Spleen (tissue), 11 donors: Measurements from ENCODE around the gene ERC2. TPM values are rescaled to one million over a fixed set of nuclear protein-coding genes. Genes with fewer than 3 reads are reported as not detected.

ENCODE experiments used
- DNase-seq: peaks from one replicate; pipeline ENCODE4 v3.0.0-alpha.2; 2020
- H3K27ac ChIP-seq, 8 donors: fragments of 200-600 bp; sonication (generic) in 7 of 8; 1 replicate in 4 of 8; 2 replicates in 4 of 8; pipeline versions ENCODE4 v1.5.0 to v1.8.0; 2016 to 2021; ENCODE audit warnings: inconsistent platforms in 4 of 8, mild to moderate bottlenecking in 4 of 8, moderate library complexity in 1 of 8
- H3K27me3 ChIP-seq, 7 donors: fragments of 200-600 bp; sonication (generic) in 6 of 7; replicated peaks in 1 of 7; 1 replicate in 4 of 7; 2 replicates in 3 of 7; pipeline versions ENCODE4 v1.5.0 to v1.8.0; 2016 to 2021; ENCODE audit warnings: inconsistent platforms in 3 of 7, mild to moderate bottlenecking in 1 of 7
- H3K36me3 ChIP-seq, 6 donors: fragments of 200-600 bp; sonication (generic) in 5 of 6; 1 replicate in 4 of 6; 2 replicates in 2 of 6; pipeline versions ENCODE4 v1.5.0 to v1.8.0; 2016 to 2021; ENCODE audit warnings: inconsistent platforms in 2 of 6
- H3K4me1 ChIP-seq, 6 donors: fragments of 200-600 bp; sonication (generic) in 5 of 6; 1 replicate in 3 of 6; 2 replicates in 3 of 6; pipeline versions ENCODE4 v1.5.0 to v1.8.0; 2016 to 2021; ENCODE audit warnings: inconsistent platforms in 3 of 6
- H3K4me3 ChIP-seq, 8 donors: fragments of 200-600 bp; sonication (generic) in 7 of 8; 1 replicate in 4 of 8; 2 replicates in 4 of 8; pipeline versions ENCODE4 v1.5.0 to v1.8.0; 2016 to 2021; ENCODE audit warnings: inconsistent platforms in 4 of 8, mild to moderate bottlenecking in 4 of 8, moderate library complexity in 2 of 8
- H3K9me3 ChIP-seq, 8 donors: fragments of 200-600 bp; sonication (generic) in 7 of 8; 1 replicate in 4 of 8; 2 replicates in 4 of 8; pipeline versions ENCODE4 v1.5.0 to v1.8.0; 2016 to 2021; ENCODE audit warnings: inconsistent platforms in 4 of 8
- CTCF ChIP-seq, 11 experiments: fragments of 200-600 bp in 7 of 11; fragments of 450-650 bp in 4 of 11; sonication (generic) in 4 of 11; IDR thresholded peaks in 8 of 11; conservative IDR thresholded peaks in 3 of 11; 1 replicate in 7 of 11; 2 replicates in 4 of 11; pipeline versions ENCODE4 v1.4.0 to v1.8.0; 2016 to 2021; ENCODE audit warnings: antibody characterized with exemption in 11 of 11, inconsistent platforms in 4 of 11, mild to moderate bottlenecking in 1 of 11
- POLR2A ChIP-seq, 3 donors: fragments of 450-650 bp; IDR thresholded peaks; one replicate each; pipeline ENCODE4 v1.5.1; 2017; ENCODE audit warnings: antibody characterized with exemption in 3 of 3, mild to moderate bottlenecking in 1 of 3
- POLR2AphosphoS5 ChIP-seq, 3 donors: sonication (generic); formaldehyde crosslinking; IDR thresholded peaks; one replicate each; pipeline ENCODE4 v1.5.1; 2017; ENCODE audit warnings: antibody characterized with exemption in 3 of 3
- WGBS, 5 donors: extraction: QIAGEN DNeasy Blood & Tissue Kit in 3 of 5; methylation state at CpG; one replicate each; pipeline versions ENCODE4 v1.1.5 to v1.1.7; 2013 to 2018; 5-methylcytosine and 5-hydroxymethylcytosine counted together
- intact Hi-C: fragments of 100-400 bp; cut with DNase I; formaldehyde crosslinking; loops from one replicate; pipeline ENCODE4 v1.15.0; 2023; ENCODE audit warnings: low total_unique reads
- polyA plus RNA-seq, 3 donors: library from polyadenylated mRNA; stranded (reverse); fragments of 200-250 nt; gene quantifications; one replicate each; pipeline ENCODE4 v1.2.1, GENCODE V29; 2013
- total RNA-seq, 7 donors: library from RNA; depleted of rRNA in 3 of 7; stranded (reverse); fragments of >200 nt in 3 of 7; fragmentation: NEBNext Ultra II Directional in 4 of 7; extraction: Animal tissue kit (Norgen Biotek cat#: 25700) in 4 of 7; gene quantifications; one replicate each; pipeline versions ENCODE4 v1.1.0 to v1.2.1, GENCODE V29; 2016 to 2021
- donor health status: healthy with polysubstance abuse.
- donor health status: DM: no; HTN: no; CAD: no; lungs with moderate emphysema.
- donor health status: DM: no; HTN: no; CAD: no.
- donor health status: Bipolar disorder and iron deficiency.
- donor health status: healthy.
- donor health status: DM: no; HTN: no; CAD: no.
- donor health status: DM: yes; HTN: yes; CAD: no.

ERC2 gene
- total and polyA plus RNA-seq, 10 donors = 0.04 to 4.9 (median 0.39) TPM

GRCh38 chr3:56408761-56409196 is 59.5 kb downstream of the ERC2 start:
- WGBS, 5 donors = 86 to 96% (median 93%) methylated on average over 18 of the region's 18 CpGs
- TF ChIP-seq CTCF (IDR thresholded peaks at IDR 0.05 in 8 of 11, conservative IDR thresholded peaks at IDR 0.05 in 3 of 11) (no peak), POLR2AphosphoS5 (IDR thresholded peaks at IDR 0.05) (no peak), POLR2A (IDR thresholded peaks at IDR 0.05) (no peak)
- H3K27ac ChIP-seq = no peak overlapping the region
- H3K27me3 ChIP-seq = no peaks in the 10 kb centered on the region
- H3K36me3 ChIP-seq = no peaks in the 10 kb centered on the region
- no peaks in the 10 kb centered on the region for H3K4me1 ChIP-seq
- no peak overlapping the region for H3K4me3 ChIP-seq
- intact Hi-C loops = no loop called here
- DNase-seq = no peak
- no peaks in the 10 kb centered on the region for H3K9me3 ChIP-seq

- Histone ChIP-seq H3K9me3 (peaks cover 0 to 4% (median 0%) of the 10 kb centered on the region in 8 donors), H3K36me3 (no peaks in the 10 kb centered on the region), H3K4me3 (no peak overlapping the region), H3K4me1 (no peaks in the 10 kb centered on the region), H3K27ac (no peak overlapping the region), H3K27me3 (no peaks in the 10 kb centered on the region)
- 76 to 86% (median 81%) methylated on average over 4 of the region's 4 CpGs for WGBS, 5 donors
- intact Hi-C loops = no loop called here
- DNase-seq = no peak
- no peak for TF ChIP-seq POLR2A (IDR thresholded peaks at IDR 0.05)
- TF ChIP-seq POLR2AphosphoS5 (IDR thresholded peaks at IDR 0.05) = no peak
- no peak for TF ChIP-seq CTCF (IDR thresholded peaks at IDR 0.05 in 8 of 11, conservative IDR thresholded peaks at IDR 0.05 in 3 of 11)
Measured at GRCh38 chr3:56406826-56407515, 61.3 kb downstream of the ERC2 start.

- DNase-seq = no peak
- H3K36me3 ChIP-seq = no peaks in the 10 kb centered on the region
- no peaks in the 10 kb centered on the region for H3K4me1 ChIP-seq
- peaks cover 0 to 5% (median 0%) of the 10 kb centered on the region in 8 donors for H3K9me3 ChIP-seq
- intact Hi-C loops = no loop called here
- TF ChIP-seq CTCF (IDR thresholded peaks at IDR 0.05 in 8 of 11, conservative IDR thresholded peaks at IDR 0.05 in 3 of 11) (no peak), POLR2A (IDR thresholded peaks at IDR 0.05) (no peak), POLR2AphosphoS5 (IDR thresholded peaks at IDR 0.05) (no peak)
- H3K27me3 ChIP-seq = no peaks in the 10 kb centered on the region
- H3K4me3 ChIP-seq = no peak overlapping the region
- no peak overlapping the region for H3K27ac ChIP-seq
- 80 to 96% (median 85%) methylated on average over 3 of the region's 3 CpGs for WGBS, 5 donors
Measured at GRCh38 chr3:56404884-56405283, 63.4 kb downstream of the ERC2 start.

- WGBS, 5 donors = 70 to 92% (median 77%) methylated on average over 2 of the region's 2 CpGs
- Histone ChIP-seq H3K4me3 (no peak overlapping the region), H3K27me3 (peaks cover 0 to 9% (median 0%) of the 10 kb centered on the region in 7 donors), H3K9me3 (peaks cover 0 to 5% (median 0%) of the 10 kb centered on the region in 8 donors), H3K36me3 (no peaks in the 10 kb centered on the region), H3K4me1 (no peaks in the 10 kb centered on the region), H3K27ac (no peak overlapping the region)
- intact Hi-C loops = no loop called here
- no peak for TF ChIP-seq POLR2A (IDR thresholded peaks at IDR 0.05)
- no peak for TF ChIP-seq CTCF (IDR thresholded peaks at IDR 0.05 in 8 of 11, conservative IDR thresholded peaks at IDR 0.05 in 3 of 11)
- no peak for TF ChIP-seq POLR2AphosphoS5 (IDR thresholded peaks at IDR 0.05)
- DNase-seq = no peak
Measured at GRCh38 chr3:56398659-56399058, 69.6 kb downstream of the ERC2 start.
